Measurements from ENCODE around the gene MCF2L. TPM values are rescaled to one million over a fixed set of nuclear protein-coding genes. Genes with fewer than 3 reads are reported as not detected.

Gene MCF2L
- total and polyA plus RNA-seq, 10 of the 15 experiments (the other 5 are each of a cell fraction or from before 2014, with no cell fraction given) = 0.06 to 1.1 (median 0.21) TPM; not detected in 2

- TF ChIP-seq, protein P1, sequence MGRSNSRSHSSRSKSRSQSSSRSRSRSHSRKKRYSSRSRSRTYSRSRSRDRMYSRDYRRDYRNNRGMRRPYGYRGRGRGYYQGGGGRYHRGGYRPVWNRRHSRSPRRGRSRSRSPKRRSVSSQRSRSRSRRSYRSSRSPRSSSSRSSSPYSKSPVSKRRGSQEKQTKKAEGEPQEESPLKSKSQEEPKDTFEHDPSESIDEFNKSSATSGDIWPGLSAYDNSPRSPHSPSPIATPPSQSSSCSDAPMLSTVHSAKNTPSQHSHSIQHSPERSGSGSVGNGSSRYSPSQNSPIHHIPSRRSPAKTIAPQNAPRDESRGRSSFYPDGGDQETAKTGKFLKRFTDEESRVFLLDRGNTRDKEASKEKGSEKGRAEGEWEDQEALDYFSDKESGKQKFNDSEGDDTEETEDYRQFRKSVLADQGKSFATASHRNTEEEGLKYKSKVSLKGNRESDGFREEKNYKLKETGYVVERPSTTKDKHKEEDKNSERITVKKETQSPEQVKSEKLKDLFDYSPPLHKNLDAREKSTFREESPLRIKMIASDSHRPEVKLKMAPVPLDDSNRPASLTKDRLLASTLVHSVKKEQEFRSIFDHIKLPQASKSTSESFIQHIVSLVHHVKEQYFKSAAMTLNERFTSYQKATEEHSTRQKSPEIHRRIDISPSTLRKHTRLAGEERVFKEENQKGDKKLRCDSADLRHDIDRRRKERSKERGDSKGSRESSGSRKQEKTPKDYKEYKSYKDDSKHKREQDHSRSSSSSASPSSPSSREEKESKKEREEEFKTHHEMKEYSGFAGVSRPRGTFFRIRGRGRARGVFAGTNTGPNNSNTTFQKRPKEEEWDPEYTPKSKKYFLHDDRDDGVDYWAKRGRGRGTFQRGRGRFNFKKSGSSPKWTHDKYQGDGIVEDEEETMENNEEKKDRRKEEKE (IDR thresholded peaks at IDR 0.05) = no peak
- TF ChIP-seq SMAD1 (IDR thresholded peaks at IDR 0.05; ENCODE audit: low read depth, partially characterized antibody) (no peak), IKZF1 (conservative IDR thresholded peaks at IDR 0.05) (no peak), BHLHE40 (IDR thresholded peaks at IDR 0.05; ENCODE audit: borderline replicate concordance in 1 of 2, low read depth in 2 of 2, low read length in 1 of 2) (no peak), KLF5 (IDR thresholded peaks at IDR 0.05; ENCODE audit: partially characterized antibody) (no peak), FOS (IDR thresholded peaks at IDR 0.05; ENCODE audit: borderline replicate concordance, extremely low read depth, insufficient read length) (no peak), CBX3 (IDR thresholded peaks at IDR 0.05; ENCODE audit: borderline replicate concordance, low read depth) (no peak), MEF2A (IDR thresholded peaks at IDR 0.05; ENCODE audit: insufficient read depth, low read depth, low read length) (no peak), HDAC2 (IDR thresholded peaks at IDR 0.05) (no peak)
Observed at GRCh38 chr13:113006660-113007059, 37.6 kb downstream of the MCF2L start (continued).

DNA sequence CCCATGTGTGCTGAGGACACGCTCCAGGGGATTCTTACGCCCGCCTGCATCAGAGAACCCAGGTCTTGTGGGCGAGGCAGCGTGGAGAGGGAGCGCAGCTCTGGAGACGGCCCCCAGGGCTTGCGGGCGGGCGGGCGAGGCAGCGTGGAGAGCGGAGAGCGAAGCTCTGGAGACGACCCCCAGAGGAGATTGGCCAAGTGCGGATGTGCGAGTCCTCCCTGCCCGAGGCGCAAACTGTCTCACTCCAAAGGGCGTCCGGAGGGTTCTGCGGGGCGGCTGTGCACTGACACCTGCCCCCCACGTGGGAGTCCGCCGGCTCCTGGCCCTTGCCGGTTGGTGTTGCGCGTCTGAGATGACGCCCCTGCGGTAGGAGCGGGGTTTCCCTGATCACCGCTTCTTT, 39.8 kb downstream of the MCF2L start:
- Histone ChIP-seq H3K27me3 (replicated peaks in 1 of 2; ENCODE audit: control insufficient read depth in 2 of 2, insufficient read depth in 2 of 2, low read length in 1 of 2) (no peaks in the 10 kb centered on the region), H3K9me3 (replicated peaks; ENCODE audit: control insufficient read depth, insufficient read depth, low read length) (no peaks in the 10 kb centered on the region; the same call in 2 of the 3 replicates), H2AFZ (ENCODE audit: control insufficient read depth, low read depth, low read length) (no peak overlapping the region), H3K4me3 (no peak overlapping the region), H3K27ac (ENCODE audit: control insufficient read depth, insufficient read depth) (no peak overlapping the region), H4K20me1 (ENCODE audit: control insufficient read depth, insufficient read depth) (no peaks in the 10 kb centered on the region), H3K79me2 (ENCODE audit: control insufficient read depth, insufficient read depth, low read length) (no peaks in the 10 kb centered on the region), H3K4me1 (ENCODE audit: control insufficient read depth, insufficient read depth, low read length) (no peaks in the 10 kb centered on the region), H3K4me2 (ENCODE audit: control insufficient read depth, insufficient read depth) (no peak overlapping the region), H3K36me3 (ENCODE audit: control insufficient read depth in 2 of 2, insufficient read depth in 2 of 2, low read length in 1 of 2) (no peaks in the 10 kb centered on the region), H3K9ac (ENCODE audit: control insufficient read depth, insufficient read depth, low read length) (no peak overlapping the region)
- ChIA-PET CTCF (no interaction called here), POLR2A (no interaction called here), SMC1A (ENCODE audit: uncharacterized antibody, unreplicated experiment) (no interaction called here), RAD21 (ENCODE audit: unreplicated experiment) (no interaction called here)
- 71% methylated on average over 29 of the region's 33 CpGs for WGBS (ENCODE audit: insufficient coverage, insufficient replicate concordance, low lambda C conversion rate, missing lambda C conversion rate)
- FAIRE-seq = no peak
- intact Hi-C loops (cut with micrococcal nuclease; ENCODE audit: unreplicated experiment) = no loop called here
- DNase-seq (ENCODE audit: low read depth, low spot score) = no peak
- no peak for ATAC-seq
- no TSS peak for BruUV-seq (replicated peaks)
- in situ Hi-C loops (cut with MboI) = no loop called here
- TF ChIP-seq ZNF622 (IDR thresholded peaks at IDR 0.05) (no peak), NKRF (conservative IDR thresholded peaks at IDR 0.05) (no peak), EGR1 (IDR thresholded peaks at IDR 0.05; ENCODE audit: borderline replicate concordance in 1 of 2, low read depth in 2 of 2, low read length in 2 of 2) (no peak), RCOR1 (conservative IDR thresholded peaks at IDR 0.05; ENCODE audit: low read depth, low read length) (no peak), SREBF1 (IDR thresholded peaks at IDR 0.05; ENCODE audit: low read length) (no peak), TBL1XR1 (IDR thresholded peaks at IDR 0.05; ENCODE audit: low read depth, low read length) (no peak), RBBP5 (conservative IDR thresholded peaks at IDR 0.05) (no peak), ZNF217 (IDR thresholded peaks at IDR 0.05) (no peak), CHD4 (IDR thresholded peaks at IDR 0.05) (no peak)
